M059J (cell line): ENCODE measurements around the gene HRNR. TPM values are rescaled to one million over a fixed set of nuclear protein-coding genes. Genes with fewer than 3 reads are reported as not detected.

Experiments
- DNase-seq: peaks from one replicate; pipeline ENCODE4 v3.0.0-alpha.2; 2012; ENCODE audit warnings: low read depth
- total RNA-seq: library from RNA; depleted of rRNA; stranded (reverse); fragments of >200 nt; shearing (Covaris generic); gene quantifications from 2 replicates; pipeline ENCODE4 v1.2.3, GENCODE V29; 2014

HRNR gene
- total RNA-seq, 1 experiment from 2014 or later = not detected

DNA sequence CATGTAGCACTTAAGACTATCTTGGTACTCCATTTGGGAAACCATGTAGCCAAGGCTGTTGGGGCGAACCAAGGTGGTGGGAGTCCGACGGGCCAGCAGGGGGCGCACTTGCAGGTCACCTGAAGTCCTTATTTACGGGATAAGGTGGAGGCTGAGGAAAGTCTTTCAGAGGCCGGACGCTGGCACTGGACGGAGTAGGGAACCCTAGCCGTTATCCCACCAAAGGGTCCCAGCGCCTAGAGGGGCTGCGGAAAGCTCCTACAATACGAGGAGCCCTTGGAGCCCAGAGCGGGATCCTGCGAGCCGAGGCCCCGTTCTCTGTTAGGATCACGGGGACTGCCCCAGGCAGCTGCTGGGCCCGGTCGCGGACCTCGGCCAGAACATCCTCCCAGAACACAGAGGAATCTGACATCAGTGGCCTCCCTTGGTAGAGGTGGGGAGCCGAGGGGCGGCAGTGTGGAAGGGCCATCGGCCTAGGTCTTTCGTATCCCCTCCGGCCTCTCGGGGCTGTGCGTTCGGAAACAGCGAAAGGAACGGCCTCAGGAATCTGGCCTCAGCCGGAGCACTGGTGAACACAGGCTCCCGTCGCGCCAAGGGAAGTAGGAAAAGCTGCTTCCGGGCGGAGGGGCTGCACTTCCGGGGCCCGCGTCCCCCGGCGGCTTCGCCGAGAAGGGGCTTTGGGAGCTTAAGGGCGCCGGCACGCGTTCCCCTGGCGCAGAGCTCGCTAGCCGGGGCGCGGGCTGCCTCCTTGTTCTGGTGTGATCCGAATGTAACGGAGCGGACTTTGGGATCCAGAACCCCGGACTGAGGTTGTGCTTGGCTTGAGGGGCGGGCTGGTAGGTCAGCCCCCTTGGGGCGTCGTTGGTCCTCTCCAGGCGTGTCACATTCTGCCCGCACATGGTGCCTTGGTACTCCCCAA is 35.1 kb downstream of the HRNR start:
- DNase-seq = peak; percentile 66

DNA sequence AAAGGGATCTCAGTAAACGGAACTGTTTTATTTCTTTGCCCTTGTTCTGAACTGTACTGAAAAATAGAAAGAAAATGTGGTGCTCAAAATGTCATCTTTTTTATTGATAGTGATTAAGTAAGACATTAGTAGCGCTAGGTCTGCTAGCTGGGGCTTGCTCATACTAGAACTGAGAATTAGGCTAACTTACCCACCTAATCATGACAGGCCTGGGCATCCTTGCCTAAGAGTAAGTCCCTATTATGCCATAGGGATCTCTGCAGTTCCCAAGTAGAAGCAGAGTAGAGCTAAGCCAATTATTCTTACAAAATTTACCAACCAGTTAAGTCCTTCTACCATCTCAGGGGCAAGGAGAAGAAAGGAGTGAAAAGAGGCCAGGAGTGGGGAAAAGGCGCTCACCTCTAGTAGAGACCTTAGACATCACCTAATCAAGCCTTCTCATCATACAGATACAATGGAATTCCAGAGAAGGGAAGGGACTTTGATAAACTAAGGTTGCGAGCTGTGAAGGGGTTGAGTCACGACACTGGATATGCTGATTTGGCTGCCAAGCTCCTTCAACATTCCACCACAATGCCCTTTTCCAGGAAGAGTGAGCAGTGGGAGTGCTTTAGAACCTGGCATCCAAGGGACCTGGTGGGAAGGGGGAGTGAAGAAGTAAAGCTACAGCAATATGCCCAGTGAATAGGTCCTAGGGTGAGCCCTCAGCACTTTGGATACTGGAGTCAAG is 37.3 kb downstream of the HRNR start:
- peak; percentile 43 for DNase-seq

DNA sequence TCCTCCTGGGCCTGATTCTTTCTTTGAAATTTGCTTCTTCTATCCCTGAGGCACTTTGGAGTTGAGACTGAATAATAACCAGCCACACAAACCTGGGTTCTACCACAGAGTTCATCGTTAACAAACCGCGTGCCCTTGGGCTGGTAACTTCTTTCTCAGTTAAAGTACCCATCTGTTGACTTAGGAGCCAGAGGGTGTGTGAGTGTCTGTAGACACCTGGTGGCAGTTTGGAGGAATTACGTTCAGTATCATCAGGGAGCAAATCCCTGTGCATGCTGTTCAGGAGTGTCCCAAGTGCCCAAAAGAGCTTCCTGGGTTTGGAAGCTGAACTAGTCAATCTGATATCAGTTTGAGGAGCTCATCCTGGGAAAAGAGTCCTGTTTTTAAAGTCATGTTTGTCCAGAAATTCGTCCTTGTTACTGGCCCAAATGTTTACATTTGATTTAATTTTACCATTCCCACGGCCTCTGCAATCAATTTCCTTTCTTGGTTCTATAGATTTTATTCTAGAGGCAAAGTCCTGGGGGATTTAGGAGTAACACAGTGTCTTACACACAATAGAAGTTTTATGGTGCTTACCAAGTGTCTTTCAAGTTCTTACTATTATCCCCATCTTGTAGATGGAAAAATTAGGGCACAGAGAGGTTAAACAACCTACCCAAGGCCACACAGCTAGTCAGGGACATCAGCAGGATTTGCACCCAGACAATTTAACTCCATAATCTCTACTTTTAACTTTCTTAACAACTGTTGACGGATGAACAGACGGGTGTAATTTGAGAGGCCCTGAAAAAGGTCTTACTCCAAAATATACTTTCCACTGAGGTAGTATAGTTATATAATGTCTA is 38.2 kb downstream of the HRNR start:
- DNase-seq = peak; percentile 82

DNA sequence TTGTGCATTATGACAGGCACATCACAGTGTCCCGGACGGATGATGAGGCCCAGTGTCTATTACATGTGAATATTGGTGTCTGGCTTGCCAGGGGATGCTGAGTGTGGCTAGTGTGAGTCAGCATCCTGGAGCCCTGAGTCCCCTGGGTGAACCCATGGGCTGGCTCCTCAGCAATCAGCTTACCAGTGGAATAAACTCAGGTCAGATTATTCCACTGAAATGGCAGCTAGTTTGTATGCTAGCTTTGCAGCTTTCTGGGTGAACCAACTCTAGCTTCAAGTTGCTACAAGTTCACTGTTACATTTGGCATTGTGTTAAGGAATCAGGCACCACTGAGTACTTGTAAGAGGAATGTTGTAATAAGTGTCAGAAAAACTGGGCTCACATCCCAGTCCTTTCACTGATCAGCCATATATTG is 41.0 kb downstream of the HRNR start:
- DNase-seq = peak; percentile 89

DNA sequence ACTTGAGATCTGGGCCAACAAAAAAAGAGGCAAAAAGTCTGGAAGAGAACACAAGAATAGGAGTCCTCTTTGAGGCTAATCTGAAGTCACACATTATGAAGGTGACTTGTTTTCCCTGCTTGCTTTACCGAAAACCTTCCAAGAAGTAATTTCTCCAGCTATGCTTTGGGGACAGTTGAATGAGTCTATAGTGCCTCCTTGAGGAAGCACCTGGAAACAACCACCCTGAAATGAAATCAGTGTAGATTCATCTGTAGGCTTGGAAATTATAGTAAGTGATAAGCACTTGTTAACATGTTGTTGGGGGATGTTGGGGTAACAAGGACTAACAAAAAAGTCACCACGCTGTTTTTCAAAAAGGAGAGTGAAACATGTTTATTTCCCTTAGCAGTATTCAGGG is 41.6 kb downstream of the HRNR start:
- DNase-seq = peak; percentile 37

DNA sequence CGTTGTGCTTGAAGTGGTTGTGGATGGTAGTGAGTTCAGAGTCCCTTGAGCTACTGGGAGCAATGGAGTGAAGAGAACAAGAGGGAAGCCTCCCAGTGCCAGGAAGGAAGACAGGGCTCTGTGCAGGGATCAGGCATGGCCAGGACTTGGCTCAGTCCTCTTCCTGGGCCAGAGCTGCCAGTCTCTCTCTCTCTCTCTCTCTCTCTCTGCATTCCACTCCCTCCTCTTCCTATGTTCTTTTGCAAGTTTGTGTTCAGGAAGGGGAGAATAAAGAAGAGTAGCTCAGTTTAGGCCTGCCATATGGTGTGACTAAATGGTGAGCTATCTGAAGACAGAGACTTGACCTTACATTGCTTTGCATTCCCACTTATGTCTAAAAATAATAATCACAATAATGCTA is 44.4 kb downstream of the HRNR start:
- peak; percentile 48 for DNase-seq

DNA sequence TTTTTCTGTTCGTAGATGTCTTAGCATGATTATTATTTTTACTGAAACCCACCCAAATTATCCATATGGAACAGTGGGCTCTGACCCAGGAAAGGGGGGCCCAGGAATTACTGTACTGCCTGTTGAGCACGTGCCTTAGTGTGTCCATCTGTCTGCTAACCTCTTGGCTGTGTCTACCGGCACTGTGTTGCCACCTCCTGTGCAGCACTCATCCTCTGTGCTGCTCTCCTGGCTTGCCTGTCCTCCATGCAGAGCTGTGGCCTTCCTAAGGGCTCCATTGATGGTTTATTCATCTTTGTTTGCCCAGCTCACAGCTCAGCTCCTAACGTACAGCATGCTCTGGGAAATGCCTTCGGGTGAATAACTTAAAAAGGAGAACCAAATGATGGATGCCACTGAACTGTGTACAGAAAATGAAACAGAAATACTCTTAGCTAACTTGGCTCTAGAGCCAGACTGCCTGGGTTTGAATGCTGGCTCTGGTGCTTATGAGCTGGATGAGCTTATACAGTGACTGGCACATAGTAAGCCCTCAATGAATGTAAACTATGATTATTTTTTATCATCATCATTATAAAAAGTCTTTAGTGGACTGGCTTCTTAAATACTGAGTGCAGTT is 53.6 kb downstream of the HRNR start:
- DNase-seq = no peak

DNA sequence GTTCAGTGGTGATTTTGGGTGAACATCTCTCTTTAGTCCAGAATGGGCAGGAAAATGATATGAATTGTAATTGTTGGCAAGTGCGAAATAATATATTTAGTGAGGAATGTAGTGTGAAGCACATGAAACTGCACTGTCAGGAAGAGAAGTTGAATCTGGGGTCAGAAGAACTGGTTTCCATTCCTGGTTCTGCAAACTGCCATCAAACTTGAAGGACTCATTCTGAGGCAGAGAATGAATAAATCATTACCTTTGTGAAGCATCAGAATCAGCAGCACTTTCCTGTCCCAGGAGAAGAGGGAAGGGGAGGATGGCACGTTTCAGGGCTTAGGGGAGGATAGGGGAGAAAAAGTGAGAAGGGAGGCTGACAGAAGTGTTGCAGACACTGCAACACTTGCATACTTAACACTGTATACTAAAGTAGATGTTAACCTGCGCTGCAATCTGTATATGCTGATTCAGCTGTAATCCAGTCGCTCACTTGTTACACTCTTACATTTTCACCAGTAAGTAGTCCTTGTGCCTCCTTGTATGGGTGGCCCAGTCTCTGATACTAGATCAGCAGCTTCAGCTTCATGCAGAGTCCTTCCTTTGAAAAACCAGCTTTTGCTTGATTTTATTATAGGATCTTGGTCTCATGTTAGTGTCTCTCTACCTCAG is 54.5 kb downstream of the HRNR start:
- DNase-seq = no peak

DNA sequence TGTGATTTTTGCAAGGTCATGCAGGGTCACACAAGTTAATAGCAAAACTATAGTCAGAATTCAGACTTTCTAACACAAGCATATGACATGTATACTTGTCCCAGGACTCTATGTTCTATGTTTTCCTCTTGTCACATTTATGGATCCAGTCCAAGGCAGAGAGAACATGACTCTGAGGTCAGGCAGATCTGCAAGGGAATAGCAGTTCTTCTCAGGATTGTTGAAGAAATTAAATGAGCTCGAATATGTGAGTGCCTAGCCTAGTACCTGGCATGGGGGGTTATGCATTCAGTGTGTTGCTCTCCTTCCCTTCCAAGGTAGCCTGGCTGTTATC is 55.5 kb downstream of the HRNR start:
- no peak for DNase-seq

DNA sequence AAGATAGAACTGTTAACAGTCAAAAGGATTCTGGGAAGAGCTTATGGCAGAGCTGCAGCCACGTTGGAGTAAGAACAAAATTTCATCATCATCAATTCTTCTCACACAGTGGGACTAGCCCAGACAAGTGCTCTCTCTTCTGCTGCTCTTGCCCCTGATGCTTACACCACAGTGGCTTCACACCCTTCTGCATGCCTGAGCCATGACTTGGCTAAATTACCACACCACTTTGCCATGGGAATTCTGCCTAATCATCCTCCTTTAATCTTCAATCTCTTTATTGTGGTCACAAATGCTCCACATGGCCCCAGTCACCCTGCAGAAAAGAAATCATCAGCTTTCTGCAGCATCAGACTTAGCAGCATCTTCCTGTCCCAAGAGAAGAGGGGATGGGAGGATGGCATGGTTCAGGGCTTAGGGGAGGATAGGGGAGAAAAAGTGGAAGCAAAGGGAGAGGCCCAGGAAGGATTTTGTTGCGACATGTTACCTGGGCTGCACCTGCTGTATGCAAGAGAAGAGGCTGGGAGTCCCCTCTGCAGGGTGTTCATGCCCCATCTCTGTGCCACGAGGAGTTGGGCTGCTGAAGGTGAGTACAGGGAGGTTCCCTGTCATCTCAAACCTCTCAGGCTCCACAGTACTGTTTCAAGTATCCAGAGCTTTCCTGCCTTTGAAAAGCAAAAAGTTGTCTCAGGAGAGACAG is 56.0 kb downstream of the HRNR start:
- peak; percentile 96 for DNase-seq

DNA sequence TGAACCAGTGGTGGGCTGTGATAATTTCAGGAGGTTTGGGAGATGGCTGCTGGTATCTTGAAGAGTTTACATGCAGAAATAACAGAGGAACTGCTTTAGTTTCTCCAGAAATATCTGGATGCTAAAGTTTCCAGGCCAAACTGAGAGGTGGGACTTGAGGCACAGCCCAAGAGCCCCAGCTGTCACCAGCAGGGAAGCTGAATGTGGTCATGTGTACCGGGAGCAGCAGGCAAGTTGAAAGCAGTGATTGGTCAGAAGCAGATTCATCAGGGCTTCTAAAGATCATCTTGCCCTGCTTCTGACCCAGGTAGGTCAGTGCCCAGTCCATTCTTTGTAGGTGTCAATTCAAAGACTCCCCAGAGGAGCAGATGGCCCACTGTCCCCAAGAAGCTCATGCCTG is 57.0 kb downstream of the HRNR start:
- no peak for DNase-seq

DNA sequence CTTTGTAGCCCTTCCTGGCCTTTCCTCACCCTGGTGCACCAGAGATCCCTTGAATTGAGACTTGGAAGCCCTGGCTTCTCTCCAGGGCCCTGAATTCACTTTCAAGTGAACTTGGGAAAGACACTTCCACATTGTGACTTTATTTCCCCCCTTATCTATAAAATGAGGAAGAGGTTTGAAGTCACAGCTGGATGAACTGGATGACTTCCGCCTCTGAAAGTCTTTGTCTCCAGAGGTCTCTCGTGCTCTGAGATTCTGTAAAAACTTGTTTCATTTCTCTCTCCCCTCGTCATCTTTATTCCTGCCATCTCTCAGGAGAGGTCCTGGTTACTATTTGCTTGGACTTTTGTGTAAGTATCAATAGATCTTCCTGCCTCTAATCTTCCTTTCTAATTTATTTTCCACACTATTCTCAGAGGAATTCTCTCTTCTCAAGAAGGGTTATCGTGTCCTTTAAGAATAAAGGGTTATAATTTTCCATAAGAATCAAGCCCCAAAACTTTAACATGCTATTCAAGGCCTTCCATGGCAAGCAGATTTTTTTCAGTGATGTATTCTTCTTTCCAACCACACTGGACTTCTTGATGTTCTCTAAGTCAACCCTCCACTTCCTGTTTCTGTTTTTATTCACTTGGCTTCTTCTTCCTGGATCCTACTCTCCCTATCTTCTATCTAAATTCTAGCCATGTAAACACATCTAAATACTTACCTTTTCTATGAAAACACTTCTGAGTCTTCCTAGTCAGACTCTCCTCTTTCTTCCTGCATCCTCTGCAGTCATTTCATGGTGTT is 58.5 kb downstream of the HRNR start:
- no peak for DNase-seq

DNA sequence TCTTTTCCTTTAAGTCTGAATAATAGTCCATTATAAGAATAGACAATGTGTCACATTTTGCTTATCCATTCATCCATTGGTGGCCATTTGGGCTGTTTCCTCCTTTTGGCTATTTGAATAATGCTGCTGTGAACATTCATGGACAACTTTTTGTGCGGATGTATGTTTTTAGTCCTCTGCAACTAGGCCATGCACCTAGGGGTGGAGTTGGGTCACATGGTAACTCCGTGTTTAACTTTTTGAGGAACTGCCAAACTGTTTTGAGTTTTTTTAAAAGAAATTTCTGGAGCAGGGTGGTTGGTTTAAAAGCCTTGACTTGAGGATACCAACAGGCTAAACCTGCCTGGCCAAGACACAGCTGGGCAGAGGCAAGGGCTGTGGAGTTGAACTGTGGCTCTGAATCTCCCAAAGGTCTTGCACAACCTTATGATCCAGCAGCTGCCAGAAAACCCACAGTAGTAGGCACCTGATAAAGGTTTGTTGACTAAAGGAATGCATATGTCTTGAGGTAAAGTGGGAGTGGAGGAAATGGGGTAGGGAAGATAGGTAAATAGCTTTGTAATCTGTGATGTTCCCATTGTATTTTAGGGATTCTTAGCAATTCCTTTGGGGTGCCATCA is 59.4 kb downstream of the HRNR start:
- no peak for DNase-seq

DNA sequence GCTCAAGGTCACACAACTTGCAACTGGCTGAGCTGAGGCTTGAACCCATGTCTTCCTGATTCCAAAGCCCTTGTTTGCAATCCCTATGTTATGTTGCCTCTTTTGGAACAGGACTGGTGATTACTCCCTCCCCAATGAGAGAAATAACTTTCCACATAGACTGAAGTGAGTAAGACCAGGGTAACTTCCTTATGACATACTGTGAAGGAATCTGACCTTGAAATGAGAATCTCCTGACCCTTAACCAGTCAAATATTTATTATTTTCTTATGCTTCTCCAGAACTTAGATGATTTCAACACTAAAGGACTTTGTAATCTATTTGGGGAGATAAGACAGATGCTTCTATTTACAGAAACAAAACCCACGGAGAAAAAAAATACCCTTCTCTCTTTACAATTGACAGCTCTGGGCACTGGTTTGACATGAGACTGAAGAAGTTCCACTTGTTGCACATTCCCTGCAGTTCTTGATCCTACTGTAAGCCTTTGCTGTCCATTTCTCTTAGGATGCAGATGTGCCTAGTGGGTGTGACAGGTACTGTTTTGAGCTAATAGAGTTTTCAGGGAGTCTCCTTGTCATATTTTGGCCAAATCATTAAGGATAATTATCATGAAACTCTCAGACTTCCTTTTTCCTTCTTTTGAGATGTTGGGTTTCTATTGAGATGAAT is 61.1 kb downstream of the HRNR start:
- peak; percentile 90 for DNase-seq
